Liver (tissue), 9 donors: ENCODE measurements around the gene ADARB1. TPM values are rescaled to one million over a fixed set of nuclear protein-coding genes. Genes with fewer than 3 reads are reported as not detected.

ENCODE experiments used
- DNase-seq: peaks from one replicate; pipeline ENCODE4 v3.0.0-alpha.2; 2017; ENCODE audit warnings: low spot score
- H3K27ac ChIP-seq, 2 donors: one replicate each; pipeline ENCODE4 v1.7.0; 2013; ENCODE audit warnings: inconsistent platforms in 2 of 2, low read length in 2 of 2, control low read depth in 1 of 2, low read depth in 1 of 2, mild to moderate bottlenecking in 1 of 2
- H3K27me3 ChIP-seq, 4 donors: one replicate each; pipeline versions ENCODE4 v1.6.1 to v1.7.0; 2013; ENCODE audit warnings: low read length in 3 of 4, inconsistent platforms in 1 of 4, mild to moderate bottlenecking in 1 of 4, moderate library complexity in 1 of 4; ENCODE audit not compliant: control insufficient read depth in 4 of 4, insufficient read depth in 4 of 4
- H3K36me3 ChIP-seq, 4 donors: one replicate each; pipeline versions ENCODE4 v1.6.1 to v1.7.0; 2013; ENCODE audit warnings: low read length in 3 of 4, mild to moderate bottlenecking in 3 of 4, low read depth in 1 of 4, moderate library complexity in 1 of 4; ENCODE audit not compliant: control insufficient read depth in 4 of 4, insufficient read depth in 3 of 4
- H3K4me1 ChIP-seq, 4 donors: one replicate each; pipeline versions ENCODE4 v1.6.1 to v1.7.0; 2013; ENCODE audit warnings: low read length in 3 of 4, mild to moderate bottlenecking in 3 of 4, moderate library complexity in 1 of 4; ENCODE audit not compliant: control insufficient read depth in 4 of 4, insufficient read depth in 4 of 4
- H3K4me3 ChIP-seq, 3 donors: one replicate each; pipeline versions ENCODE4 v1.6.1 to v1.7.0; 2013; ENCODE audit warnings: low read length in 3 of 3, control low read depth in 1 of 3, low read depth in 1 of 3, mild to moderate bottlenecking in 1 of 3
- H3K9ac ChIP-seq, 2 donors: one replicate each; pipeline ENCODE4 v1.7.0; 2013; ENCODE audit warnings: low read length in 2 of 2, mild to moderate bottlenecking in 2 of 2, moderate library complexity in 2 of 2, control low read depth in 1 of 2, low read depth in 1 of 2
- H3K9me3 ChIP-seq, 4 donors: one replicate each; pipeline versions ENCODE4 v1.6.1 to v1.7.0; 2013; ENCODE audit warnings: low read length in 3 of 4; ENCODE audit not compliant: control insufficient read depth in 4 of 4
- ATF3 ChIP-seq: IDR thresholded peaks from 2 replicates; pipeline ENCODE4 v1.6.1; 2016; ENCODE audit warnings: antibody characterized with exemption
- FOXA1 ChIP-seq: IDR thresholded peaks from 2 replicates; pipeline ENCODE4 v1.6.1; 2016; ENCODE audit warnings: antibody characterized with exemption
- FOXA2 ChIP-seq: IDR thresholded peaks from 2 replicates; pipeline ENCODE4 v1.6.1; 2016; ENCODE audit warnings: antibody characterized with exemption
- GABPA ChIP-seq, 2 donors: IDR thresholded peaks in 1 of 2; conservative IDR thresholded peaks in 1 of 2; 2 replicates each; pipeline ENCODE4 v1.6.1; 2016; ENCODE audit warnings: antibody characterized with exemption in 2 of 2, mild to moderate bottlenecking in 1 of 2, moderate library complexity in 1 of 2
- HNF4A ChIP-seq, 2 donors: conservative IDR thresholded peaks; 2 replicates each; pipeline ENCODE4 v1.6.1; 2016; ENCODE audit warnings: antibody characterized with exemption in 2 of 2, mild to moderate bottlenecking in 2 of 2
- HNF4G ChIP-seq: IDR thresholded peaks from 2 replicates; pipeline ENCODE4 v1.6.1; 2016; ENCODE audit warnings: antibody characterized with exemption
- JUND ChIP-seq, 2 donors: IDR thresholded peaks; 2 replicates each; pipeline ENCODE4 v1.6.1; 2016; ENCODE audit warnings: antibody characterized with exemption in 2 of 2
- NR2F2 ChIP-seq: IDR thresholded peaks from 2 replicates; pipeline ENCODE4 v1.6.1; 2016; ENCODE audit warnings: antibody characterized with exemption
- RAD21 ChIP-seq, 2 donors: IDR thresholded peaks; 2 replicates each; pipeline ENCODE4 v1.6.1; 2016; ENCODE audit warnings: antibody characterized with exemption in 2 of 2, mild to moderate bottlenecking in 2 of 2
- REST ChIP-seq: IDR thresholded peaks from 2 replicates; pipeline ENCODE4 v1.6.1; 2016; ENCODE audit warnings: antibody characterized with exemption, mild to moderate bottlenecking
- RXRA ChIP-seq, 2 donors: IDR thresholded peaks; 2 replicates each; pipeline ENCODE4 v1.6.1; 2017 to 2018; ENCODE audit warnings: antibody characterized with exemption in 2 of 2, mild to moderate bottlenecking in 1 of 2
- YY1 ChIP-seq: IDR thresholded peaks from 2 replicates; pipeline ENCODE4 v1.6.1; 2016; ENCODE audit warnings: antibody characterized with exemption, mild to moderate bottlenecking
- ZBTB33 ChIP-seq: IDR thresholded peaks from 2 replicates; pipeline ENCODE4 v1.6.1; 2016; ENCODE audit warnings: antibody characterized with exemption
- WGBS: extraction: QIAGEN DNeasy Blood & Tissue Kit; methylation state at CpG from one replicate; pipeline ENCODE4 v1.1.7; 2013; 5-methylcytosine and 5-hydroxymethylcytosine counted together
- polyA plus RNA-seq, 2 donors: library from polyadenylated mRNA; stranded (reverse) in 1 of 2; unstranded in 1 of 2; fragments of 200-250 nt in 1 of 2; fragments of >200 nt in 1 of 2; fragmentation: Nextera tagmentation in 1 of 2; extraction: Ambion mirVana in 1 of 2; gene quantifications; one replicate each; pipeline versions ENCODE4 v1.2.1 to v1.2.3, GENCODE V29; 2013 to 2015
- total RNA-seq, 2 donors: library from RNA; depleted of rRNA; stranded (reverse); fragments of >200 nt; gene quantifications; one replicate each; pipeline ENCODE4 v1.2.3, GENCODE V29; 2014
- donor health status: healthy.
- donor health status: healthy.
- donor health status: healthy.
- donor health status: healthy.
- donor health status: healthy.

Gene ADARB1
- total and polyA plus RNA-seq, 4 donors: 1.6 to 7.8 (median 2.9) TPM

GRCh38 chr21:45250272-45250671, 175.9 kb downstream of the ADARB1 start:
- Histone ChIP-seq H3K27me3 (no peaks in the 10 kb centered on the region), H3K4me1 (peaks cover 0 to 11% (median 5%) of the 10 kb centered on the region in 4 donors), H3K36me3 (no peaks in the 10 kb centered on the region), H3K9ac (no peak overlapping the region), H3K4me3 (no peak overlapping the region), H3K27ac (no peak overlapping the region), H3K9me3 (no peaks in the 10 kb centered on the region)
- WGBS: 95% methylated on average over 3 of the region's 3 CpGs
- DNase-seq: no peak
- no peak for TF ChIP-seq REST
- TF ChIP-seq HNF4A (conservative IDR thresholded peaks at IDR 0.05): no peak
- TF ChIP-seq JUND (IDR thresholded peaks at IDR 0.05): no peak

GRCh38 chr21:45250914-45251634, 176.7 kb downstream of the ADARB1 start:
- Histone ChIP-seq H3K27ac (no peak overlapping the region), H3K9me3 (no peaks in the 10 kb centered on the region), H3K4me3 (no peak overlapping the region), H3K4me1 (peaks cover 0 to 11% (median 5%) of the 10 kb centered on the region in 4 donors), H3K9ac (no peak overlapping the region), H3K27me3 (no peaks in the 10 kb centered on the region), H3K36me3 (no peaks in the 10 kb centered on the region)
- TF ChIP-seq NR2F2 (no peak), JUND (IDR thresholded peaks at IDR 0.05) (no peak), GABPA (IDR thresholded peaks at IDR 0.05 in 1 of 2, conservative IDR thresholded peaks at IDR 0.05 in 1 of 2) (no peak), FOXA2 (no peak), REST (no peak), YY1 (no peak), FOXA1 (no peak), HNF4A (conservative IDR thresholded peaks at IDR 0.05) (no peak), ATF3 (no peak), RAD21 (IDR thresholded peaks at IDR 0.05) (no peak), RXRA (IDR thresholded peaks at IDR 0.05) (no peak), HNF4G (no peak), ZBTB33 (no peak)
- no peak for DNase-seq
- 74% methylated on average over 14 of the region's 14 CpGs for WGBS
